Choroid plexus epithelial cell (primary cell): ENCODE data around the gene PSME1.
A peak's percentile ranks its signal among the peaks of the same experiment; 100 is the strongest.

Experiments
- DNase-seq: peaks from one replicate; pipeline ENCODE4 v3.0.0-alpha.2; 2010; ENCODE audit warnings: low read depth
- H3K4me3 ChIP-seq: 2 replicates; pipeline ENCODE4 v1.5.1; 2011; ENCODE audit warnings: low read depth, mild to moderate bottlenecking, control low read depth, low read length, moderate library complexity
- TF ChIP-seq, protein P1 (sequence below): conservative IDR thresholded peaks from 2 replicates; pipeline ENCODE4 v1.5.1; 2011; ENCODE audit warnings: low read depth, mild to moderate bottlenecking, control low read depth, inconsistent platforms, low read length, moderate library complexity

PSME1 gene

DNA sequence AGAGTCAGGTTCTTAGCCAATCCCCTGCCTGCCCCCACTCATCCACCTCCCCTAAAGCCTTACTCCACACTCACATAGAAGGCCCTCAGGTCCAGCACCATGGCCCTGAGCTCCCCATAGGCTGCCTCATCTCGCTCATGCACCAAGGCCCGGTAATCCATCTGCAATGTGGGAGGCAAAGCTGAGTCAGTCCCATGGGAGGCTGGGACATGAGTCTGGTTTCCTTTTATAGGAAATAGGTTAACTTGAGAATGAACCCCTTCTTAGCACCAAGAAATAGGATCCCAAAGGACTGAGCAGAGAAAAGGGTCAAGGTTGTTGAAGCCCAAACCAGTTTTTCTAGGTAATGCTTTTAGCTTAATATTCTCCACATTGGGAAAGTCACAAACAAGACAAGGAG, 7.5 kb downstream of the PSME1 start:
- H3K4me3 ChIP-seq = no peak overlapping the region
- DNase-seq = peak; percentile 20
- TF ChIP-seq, protein P1, sequence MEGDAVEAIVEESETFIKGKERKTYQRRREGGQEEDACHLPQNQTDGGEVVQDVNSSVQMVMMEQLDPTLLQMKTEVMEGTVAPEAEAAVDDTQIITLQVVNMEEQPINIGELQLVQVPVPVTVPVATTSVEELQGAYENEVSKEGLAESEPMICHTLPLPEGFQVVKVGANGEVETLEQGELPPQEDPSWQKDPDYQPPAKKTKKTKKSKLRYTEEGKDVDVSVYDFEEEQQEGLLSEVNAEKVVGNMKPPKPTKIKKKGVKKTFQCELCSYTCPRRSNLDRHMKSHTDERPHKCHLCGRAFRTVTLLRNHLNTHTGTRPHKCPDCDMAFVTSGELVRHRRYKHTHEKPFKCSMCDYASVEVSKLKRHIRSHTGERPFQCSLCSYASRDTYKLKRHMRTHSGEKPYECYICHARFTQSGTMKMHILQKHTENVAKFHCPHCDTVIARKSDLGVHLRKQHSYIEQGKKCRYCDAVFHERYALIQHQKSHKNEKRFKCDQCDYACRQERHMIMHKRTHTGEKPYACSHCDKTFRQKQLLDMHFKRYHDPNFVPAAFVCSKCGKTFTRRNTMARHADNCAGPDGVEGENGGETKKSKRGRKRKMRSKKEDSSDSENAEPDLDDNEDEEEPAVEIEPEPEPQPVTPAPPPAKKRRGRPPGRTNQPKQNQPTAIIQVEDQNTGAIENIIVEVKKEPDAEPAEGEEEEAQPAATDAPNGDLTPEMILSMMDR = no peak

DNA sequence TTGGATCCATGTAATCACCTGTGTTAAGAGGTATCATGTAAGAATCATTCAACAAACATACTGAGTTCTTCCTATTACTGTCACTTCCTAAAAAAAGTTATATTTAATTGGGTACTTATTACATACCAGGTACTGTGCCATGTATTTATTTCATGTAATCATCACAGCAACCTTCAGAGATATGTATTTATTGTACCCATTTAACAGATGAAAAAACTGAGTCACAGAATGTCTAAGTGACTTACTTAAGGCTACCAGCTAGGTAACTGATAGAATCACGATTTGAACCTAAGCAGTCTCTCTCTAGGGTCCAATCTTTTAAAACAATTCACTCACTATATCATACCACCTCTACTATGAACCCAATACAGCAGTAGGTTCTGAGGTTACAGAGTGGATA, 8.5 kb downstream of the PSME1 start:
- H3K4me3 ChIP-seq = no peak overlapping the region
- TF ChIP-seq, protein P1 = no peak
- DNase-seq = no peak

DNA sequence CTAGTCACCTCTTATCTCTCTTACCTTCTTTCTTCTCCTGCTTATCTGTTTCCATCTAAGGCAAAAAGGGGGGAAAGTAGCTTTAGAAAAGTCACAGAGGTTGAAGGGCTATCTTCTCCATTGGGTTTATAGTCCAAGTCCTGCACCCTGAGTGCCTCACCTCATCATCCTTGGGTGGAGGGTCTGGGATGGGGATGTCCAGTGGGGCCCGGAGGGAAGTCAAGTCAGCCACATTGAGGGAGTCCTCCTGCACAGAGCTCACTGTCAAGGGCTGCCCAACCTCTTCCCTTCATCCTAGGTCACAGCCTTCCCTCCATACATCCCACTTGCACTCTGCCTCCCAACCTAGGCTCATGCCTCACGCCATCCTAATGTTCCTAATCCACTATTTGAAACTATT, 9.2 kb downstream of the PSME1 start:
- TF ChIP-seq, protein P1 = no peak
- peak overlapping the region; percentile 87 for H3K4me3 ChIP-seq
- DNase-seq = no peak

DNA sequence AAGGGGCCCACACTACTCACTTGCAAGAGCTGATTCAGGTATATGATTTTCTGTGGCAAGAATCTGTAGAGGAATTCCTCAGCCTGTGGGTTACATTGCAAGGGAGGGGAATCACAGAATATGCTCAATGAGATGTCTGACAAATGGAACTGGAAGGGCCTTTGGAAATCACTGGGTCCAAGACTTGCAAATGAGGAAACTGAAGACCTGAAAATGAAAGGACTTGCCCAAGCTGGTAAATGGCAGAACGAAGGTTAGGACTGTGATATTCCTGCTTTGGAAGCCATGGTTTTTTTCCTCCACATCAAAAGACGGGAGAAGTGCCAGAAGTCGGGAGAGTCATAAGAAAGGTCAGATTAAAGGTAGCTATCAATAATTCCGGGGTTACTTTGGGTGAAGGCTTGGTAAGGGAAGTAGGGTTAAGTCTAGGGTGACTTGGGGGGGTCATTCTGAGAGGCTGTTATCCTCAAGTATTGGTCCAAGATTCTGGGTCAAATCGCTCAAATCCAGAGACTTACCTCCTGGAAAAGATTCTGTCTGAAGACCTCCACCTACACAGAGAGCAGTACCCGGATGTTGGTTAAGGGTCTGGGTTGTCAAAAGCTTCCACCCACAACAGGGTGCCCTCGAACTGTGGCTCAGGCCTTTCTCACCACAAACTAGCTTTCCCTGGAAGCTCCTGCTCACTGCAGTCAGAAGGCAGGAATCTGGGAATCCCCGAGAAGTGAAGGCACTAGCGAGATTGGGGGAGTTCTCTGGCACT, 9.9 kb downstream of the PSME1 start:
- peak; percentile 30 for DNase-seq
- peak overlapping the region; percentile 87 for H3K4me3 ChIP-seq
- TF ChIP-seq, protein P1 = no peak

DNA sequence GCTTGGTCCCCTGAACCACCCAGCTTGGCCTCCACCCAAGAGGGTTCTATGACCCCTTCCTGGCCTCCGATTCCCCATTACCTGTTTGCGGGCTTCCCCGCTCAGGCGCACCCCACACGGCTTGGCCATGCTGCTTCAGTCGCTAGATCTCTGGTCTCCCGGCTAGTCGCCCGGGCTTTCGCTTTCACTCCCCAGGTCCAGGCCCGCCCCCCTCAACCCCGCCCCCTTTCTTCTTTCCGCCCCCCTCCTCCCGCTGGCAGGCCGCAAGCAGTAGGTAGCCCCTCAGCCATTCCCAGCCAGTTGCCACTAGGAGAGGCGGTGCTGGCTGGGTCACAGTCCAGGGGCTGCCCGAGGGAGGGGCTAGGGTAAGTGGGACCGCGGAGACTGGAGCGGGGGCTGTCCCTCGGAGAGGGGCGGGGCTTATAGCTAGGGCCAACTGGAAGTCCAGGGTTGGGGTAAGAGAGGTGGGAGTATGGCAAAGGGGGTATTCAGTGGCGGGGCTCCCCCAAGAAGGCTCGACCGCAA, 10.5 kb downstream of the PSME1 start, which contains the start of gene PSME2:
TSS of gene PSME2 (minus strand) at position 158 of the 525 bp plus-strand sequence. CDS start at position 129, 29 bp downstream.
- peak within 1 kb of the TSS; percentile 87 for H3K4me3 ChIP-seq
- TF ChIP-seq, protein P1 = no peak

DNA sequence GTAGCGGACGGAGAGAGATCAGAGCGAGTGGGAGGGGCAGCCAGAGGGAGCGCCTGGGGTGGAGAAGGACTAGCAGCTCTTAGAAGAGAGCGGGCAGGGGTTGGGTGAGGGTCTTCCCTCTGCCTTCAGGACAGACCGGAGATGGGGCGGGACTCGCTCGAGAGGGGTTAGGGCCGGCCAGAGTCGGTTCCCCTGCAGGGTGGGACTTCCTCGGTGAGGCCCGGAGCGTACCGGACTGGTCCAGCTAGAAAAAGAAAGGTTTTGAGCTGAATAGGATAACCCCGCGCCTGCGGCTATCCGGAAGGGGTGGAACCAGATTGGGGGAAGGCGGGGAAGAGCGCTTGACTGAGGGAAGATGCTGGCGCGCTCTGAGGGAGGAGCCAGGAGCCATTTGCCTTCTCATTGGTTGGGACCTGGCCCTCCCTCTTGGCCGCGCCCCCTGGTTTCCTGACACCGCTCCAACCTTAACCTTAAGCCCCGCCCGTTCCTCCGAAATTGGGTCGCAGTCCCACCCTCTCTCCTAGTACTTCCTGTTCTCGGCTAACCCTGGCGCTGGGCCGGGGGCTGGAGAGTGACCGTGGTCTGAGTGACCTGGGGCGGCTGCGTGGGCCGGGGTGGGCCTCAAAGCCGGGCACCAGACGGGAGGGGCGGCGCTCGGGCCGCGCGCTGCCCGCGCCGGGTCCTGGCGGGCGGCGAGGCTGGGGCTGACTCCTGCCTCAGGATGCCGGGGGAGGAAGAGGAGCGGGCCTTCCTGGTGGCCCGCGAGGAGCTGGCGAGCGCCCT, 11.2 kb downstream of the PSME1 start, which contains the start of gene RNF31:
TSS of gene RNF31 (plus strand) at position 521 of the 783 bp plus-strand sequence. CDS start at position 722, 201 bp downstream.
- DNase-seq = peak; percentile 99
- TF ChIP-seq, protein P1 = no peak
- peak within 1 kb of the TSS; percentile 87 for H3K4me3 ChIP-seq

More for the DNA sequence above, 10.5 kb downstream of the PSME1 start, which contains the start of gene PSME2:
- DNase-seq = peak; percentile 99
